Loucy (cell line): ENCODE data around the gene NAV2.

ENCODE experiments used
- H2AFZ ChIP-seq: fragments of 200-600 bp; sonication (generic); 2 replicates; pipeline ENCODE4 v1.6.0; 2016; ENCODE audit warnings: antibody characterized with exemption, mild to moderate bottlenecking, low read length, moderate library complexity
- H3F3A ChIP-seq: fragments of 200-600 bp; 2 replicates; pipeline ENCODE4 v1.6.0; 2016; ENCODE audit warnings: antibody characterized with exemption, low read depth, mild to moderate bottlenecking
- H3K27me3 ChIP-seq: fragments of 200-600 bp; sonication (generic); 2 replicates; pipeline ENCODE4 v1.6.1; 2014; ENCODE audit warnings: low read length, mild to moderate bottlenecking; ENCODE audit not compliant: insufficient read depth, poor library complexity, severe bottlenecking
- H3K36me3 ChIP-seq: fragments of 200-600 bp; sonication (generic); 2 replicates; pipeline ENCODE4 v1.6.1; 2016; ENCODE audit warnings: low read length; ENCODE audit not compliant: insufficient read depth
- H3K4me1 ChIP-seq: fragments of 200-600 bp; sonication (generic); 2 replicates; pipeline ENCODE4 v1.5.1; 2014; ENCODE audit warnings: low read length, mild to moderate bottlenecking; ENCODE audit not compliant: insufficient read depth, poor library complexity, severe bottlenecking
- H3K4me2 ChIP-seq: fragments of 200-600 bp; sonication (generic); 2 replicates; pipeline ENCODE4 v1.6.0; 2014; ENCODE audit warnings: antibody characterized with exemption, low read length, low read depth, mild to moderate bottlenecking; ENCODE audit not compliant: poor library complexity, severe bottlenecking
- H3K4me3 ChIP-seq: fragments of 200-600 bp; sonication (generic); 2 replicates; pipeline ENCODE4 v1.5.1; 2014; ENCODE audit warnings: low read length, mild to moderate bottlenecking, mixed read lengths; ENCODE audit not compliant: poor library complexity, severe bottlenecking
- H3K79me2 ChIP-seq: fragments of 200-600 bp; sonication (generic); 2 replicates; pipeline ENCODE4 v1.6.1; 2014; ENCODE audit warnings: low read length; ENCODE audit not compliant: insufficient read depth
- H3K9ac ChIP-seq: fragments of 200-600 bp; sonication (generic); 2 replicates; pipeline ENCODE4 v1.6.0; 2014; ENCODE audit warnings: mild to moderate bottlenecking, low read depth, low read length, moderate library complexity; ENCODE audit not compliant: poor library complexity, severe bottlenecking
- H3K9me2 ChIP-seq: fragments of 200-600 bp; sonication (generic); replicated peaks from 2 replicates; pipeline ENCODE4 v1.6.1; 2016; ENCODE audit warnings: low read depth, low read length, mixed read lengths
- H3K9me3 ChIP-seq: fragments of 200-600 bp; sonication (generic); 2 replicates; pipeline ENCODE4 v1.6.1; 2014; ENCODE audit warnings: mild to moderate bottlenecking, antibody characterized with exemption, low read length, low read depth; ENCODE audit not compliant: insufficient read depth
- H4K20me1 ChIP-seq: fragments of 200-600 bp; sonication (generic); 2 replicates; pipeline ENCODE4 v1.6.0; 2014; ENCODE audit warnings: antibody characterized with exemption, low read length, mild to moderate bottlenecking; ENCODE audit not compliant: insufficient read depth, poor library complexity, severe bottlenecking
- CTCF ChIP-seq: fragments of 200-600 bp; sonication (generic); conservative IDR thresholded peaks from 2 replicates; pipeline ENCODE4 v1.5.1; 2014; ENCODE audit warnings: mild to moderate bottlenecking, antibody characterized with exemption, low read length
- EZH2phosphoT487 ChIP-seq: fragments of 200-600 bp; IDR thresholded peaks from 2 replicates; pipeline ENCODE4 v1.6.1; 2018; ENCODE audit warnings: antibody characterized with exemption, mild to moderate bottlenecking, moderate library complexity, borderline replicate concordance

The NAV2 gene

GRCh38 chr11:19929147-19929546, 216.5 kb downstream of the NAV2 start:
- no peaks in the 10 kb centered on the region for H3K36me3 ChIP-seq
- no peaks in the 10 kb centered on the region for H3K9me2 ChIP-seq
- H3K4me1 ChIP-seq = no peaks in the 10 kb centered on the region
- H3K4me2 ChIP-seq = no peak overlapping the region
- H2AFZ ChIP-seq = no peak overlapping the region
- H3K27me3 ChIP-seq = no peaks in the 10 kb centered on the region
- TF ChIP-seq EZH2phosphoT487 (no peak), CTCF (no peak)
- no peak overlapping the region for H3K9ac ChIP-seq
- H3F3A ChIP-seq = no peaks in the 10 kb centered on the region
- H3K4me3 ChIP-seq = no peak overlapping the region
- no peaks in the 10 kb centered on the region for H3K79me2 ChIP-seq
- no peaks in the 10 kb centered on the region for H4K20me1 ChIP-seq
- no peaks in the 10 kb centered on the region for H3K9me3 ChIP-seq

- Histone ChIP-seq H3K4me2 (no peak overlapping the region), H3K9me2 (no peaks in the 10 kb centered on the region), H2AFZ (no peak overlapping the region), H3K4me3 (no peak overlapping the region), H3K36me3 (no peaks in the 10 kb centered on the region), H3K9me3 (no peaks in the 10 kb centered on the region), H4K20me1 (no peaks in the 10 kb centered on the region), H3K9ac (no peak overlapping the region), H3F3A (no peaks in the 10 kb centered on the region), H3K27me3 (no peaks in the 10 kb centered on the region), H3K79me2 (no peaks in the 10 kb centered on the region), H3K4me1 (no peaks in the 10 kb centered on the region)
- TF ChIP-seq EZH2phosphoT487 (no peak), CTCF (no peak)
Observed at GRCh38 chr11:19929655-19930054, 217.0 kb downstream of the NAV2 start.

DNA sequence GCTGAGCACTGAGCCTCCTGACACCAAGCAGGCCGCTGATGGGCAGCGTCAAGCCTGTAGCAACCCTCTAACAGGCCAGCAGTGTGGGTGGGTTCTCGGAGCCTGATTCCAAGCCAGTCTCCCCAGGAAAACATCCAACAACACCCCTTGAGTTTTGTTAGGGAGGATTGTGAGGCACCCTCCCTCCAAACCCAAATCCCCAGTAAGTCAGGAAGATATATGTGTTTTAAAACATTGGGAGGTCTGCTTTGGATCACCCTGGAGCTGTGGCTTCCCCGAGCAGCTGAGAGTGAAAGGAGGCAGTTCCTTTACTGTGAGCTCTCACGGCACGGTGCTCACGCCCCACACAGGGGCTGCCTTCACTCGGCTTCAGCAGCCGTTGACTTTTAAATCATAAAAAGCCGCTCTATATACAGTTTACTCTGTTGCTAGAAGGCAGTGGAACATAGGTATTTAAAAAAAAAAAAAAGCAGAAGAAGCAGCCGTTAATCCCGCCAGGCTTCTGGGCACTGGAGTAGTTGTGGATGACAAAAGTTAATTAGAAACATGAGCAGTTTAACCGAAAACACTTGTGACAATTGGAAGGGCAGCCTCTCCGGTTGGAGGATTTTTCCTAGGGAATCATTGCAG, 218.6 kb downstream of the NAV2 start:
- H2AFZ ChIP-seq = no peak overlapping the region
- no peaks in the 10 kb centered on the region for H3K9me2 ChIP-seq
- no peak overlapping the region for H3K4me2 ChIP-seq
- H4K20me1 ChIP-seq = no peaks in the 10 kb centered on the region
- TF ChIP-seq EZH2phosphoT487 (no peak), CTCF (no peak)
- no peak overlapping the region for H3K9ac ChIP-seq
- H3K79me2 ChIP-seq = no peaks in the 10 kb centered on the region
- no peak overlapping the region for H3K4me3 ChIP-seq
- H3F3A ChIP-seq = no peaks in the 10 kb centered on the region
- no peaks in the 10 kb centered on the region for H3K27me3 ChIP-seq
- H3K4me1 ChIP-seq = no peaks in the 10 kb centered on the region
- H3K36me3 ChIP-seq = no peaks in the 10 kb centered on the region
- H3K9me3 ChIP-seq = no peaks in the 10 kb centered on the region
